Measurements from ENCODE around the gene AGPAT2.

DNA sequence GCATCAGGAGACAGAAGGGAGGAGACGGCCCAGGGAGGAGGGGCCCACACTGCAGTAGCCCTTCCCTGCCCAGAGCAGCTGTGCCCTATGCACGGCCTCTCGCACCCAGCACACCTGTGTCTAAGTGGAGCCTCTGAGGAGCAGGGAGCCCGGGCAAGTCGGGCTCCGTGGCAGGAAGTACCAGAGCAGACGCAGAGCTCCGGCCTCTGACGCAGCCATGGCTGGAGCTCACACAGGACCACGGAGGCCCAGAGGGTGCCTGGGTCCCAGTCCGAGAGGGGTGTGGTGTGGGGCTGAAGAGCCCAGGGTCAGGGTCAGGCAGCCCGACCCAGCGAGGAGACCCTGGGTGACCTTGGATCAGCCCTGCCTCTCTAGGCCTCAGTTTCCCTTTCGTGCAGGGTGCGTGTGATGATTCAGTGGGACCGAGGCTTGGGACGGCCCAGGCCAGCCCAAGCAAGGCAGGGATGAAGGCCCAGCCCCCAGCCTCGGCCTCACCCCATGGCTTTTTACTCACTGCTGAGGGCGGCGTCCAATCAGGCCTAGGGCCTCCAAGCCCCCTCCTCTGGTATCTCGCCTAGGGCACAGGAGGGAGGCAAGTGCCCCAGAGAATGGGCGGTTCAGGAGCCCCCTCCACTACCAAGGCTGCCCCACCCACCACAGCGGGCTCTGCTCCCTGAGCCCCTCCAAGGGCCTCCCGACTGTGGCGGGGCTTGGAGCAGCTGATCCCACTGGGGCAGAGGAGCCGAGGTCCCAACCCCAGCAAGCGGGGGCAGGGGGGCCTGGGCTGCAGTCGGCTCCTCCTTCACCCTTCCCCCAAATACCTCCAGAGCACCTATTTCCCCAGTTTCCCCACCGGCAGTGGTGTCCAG, 4.3 kb upstream of the AGPAT2 start:
- TF ChIP-seq, protein P1, sequence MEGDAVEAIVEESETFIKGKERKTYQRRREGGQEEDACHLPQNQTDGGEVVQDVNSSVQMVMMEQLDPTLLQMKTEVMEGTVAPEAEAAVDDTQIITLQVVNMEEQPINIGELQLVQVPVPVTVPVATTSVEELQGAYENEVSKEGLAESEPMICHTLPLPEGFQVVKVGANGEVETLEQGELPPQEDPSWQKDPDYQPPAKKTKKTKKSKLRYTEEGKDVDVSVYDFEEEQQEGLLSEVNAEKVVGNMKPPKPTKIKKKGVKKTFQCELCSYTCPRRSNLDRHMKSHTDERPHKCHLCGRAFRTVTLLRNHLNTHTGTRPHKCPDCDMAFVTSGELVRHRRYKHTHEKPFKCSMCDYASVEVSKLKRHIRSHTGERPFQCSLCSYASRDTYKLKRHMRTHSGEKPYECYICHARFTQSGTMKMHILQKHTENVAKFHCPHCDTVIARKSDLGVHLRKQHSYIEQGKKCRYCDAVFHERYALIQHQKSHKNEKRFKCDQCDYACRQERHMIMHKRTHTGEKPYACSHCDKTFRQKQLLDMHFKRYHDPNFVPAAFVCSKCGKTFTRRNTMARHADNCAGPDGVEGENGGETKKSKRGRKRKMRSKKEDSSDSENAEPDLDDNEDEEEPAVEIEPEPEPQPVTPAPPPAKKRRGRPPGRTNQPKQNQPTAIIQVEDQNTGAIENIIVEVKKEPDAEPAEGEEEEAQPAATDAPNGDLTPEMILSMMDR (IDR thresholded peaks at IDR 0.05), result no peak
- TF ChIP-seq POLR2A (IDR thresholded peaks at IDR 0.05; ENCODE audit: low read depth) (no peak), POLR2AphosphoS5 (IDR thresholded peaks at IDR 0.05) (no peak)
